H1 (cell line): ENCODE measurements around the gene DGKZ. TPM values are rescaled to one million over a fixed set of nuclear protein-coding genes. Genes with fewer than 3 reads are reported as not detected.

Source experiments
- CEBPB ChIP-seq: IDR thresholded peaks from 2 replicates; pipeline ENCODE4 v1.6.1; 2012; ENCODE audit warnings: low read depth, low read length
- CHD1 ChIP-seq: IDR thresholded peaks from 2 replicates; pipeline ENCODE4 v1.6.1; 2012; ENCODE audit warnings: low read depth, low read length, improper control_type of control experiment
- CTCF ChIP-seq, 3 experiments: IDR thresholded peaks; 1 replicate in 2 of 3; 2 replicates in 1 of 3; pipeline versions ENCODE4 v1.5.1 to v1.6.1; 2011; ENCODE audit warnings: low read length in 3 of 3, mild to moderate bottlenecking in 3 of 3, inconsistent platforms in 2 of 3, low read depth in 1 of 3, moderate library complexity in 1 of 3; ENCODE audit not compliant: insufficient read depth in 1 of 3; ENCODE audit errors: control extremely low read depth in 1 of 3
- E2F6 ChIP-seq: IDR thresholded peaks from 2 replicates; pipeline ENCODE4 v1.6.1; 2012; ENCODE audit warnings: inconsistent platforms
- EP300 ChIP-seq, 2 experiments: IDR thresholded peaks; 1 replicate in 1 of 2; 2 replicates in 1 of 2; pipeline ENCODE4 v1.6.1; 2011 to 2012; ENCODE audit warnings: low read depth in 2 of 2, low read length in 2 of 2, mild to moderate bottlenecking in 2 of 2, borderline replicate concordance in 1 of 2, inconsistent platforms in 1 of 2, moderate library complexity in 1 of 2
- GABPA ChIP-seq: IDR thresholded peaks from 2 replicates; pipeline ENCODE4 v1.6.1; 2011; ENCODE audit warnings: mild to moderate bottlenecking, low read length, moderate library complexity, borderline replicate concordance; ENCODE audit not compliant: insufficient read depth
- GTF2F1 ChIP-seq: IDR thresholded peaks from 2 replicates; pipeline ENCODE4 v1.6.1; 2012; ENCODE audit warnings: low read depth, low read length, improper control_type of control experiment, borderline replicate concordance
- JUND ChIP-seq: IDR thresholded peaks from 2 replicates; pipeline ENCODE4 v1.6.1; 2011; ENCODE audit warnings: mild to moderate bottlenecking, improper control_type of control experiment, low read length
- MAX ChIP-seq: IDR thresholded peaks from 2 replicates; pipeline ENCODE4 v1.6.1; 2012; ENCODE audit warnings: inconsistent platforms
- PHF8 ChIP-seq: fragments of 200-600 bp; sonication (generic); conservative IDR thresholded peaks from 2 replicates; pipeline ENCODE4 v1.7.1; 2012; ENCODE audit warnings: low read depth, mild to moderate bottlenecking, inconsistent platforms, low read length, moderate library complexity
- RNF2 ChIP-seq: fragments of 200-900, 300-1000 bp; sonication (generic); IDR thresholded peaks from 2 replicates; pipeline ENCODE4 v1.7.1; 2016; ENCODE audit warnings: borderline replicate concordance, low read depth, mild to moderate bottlenecking, antibody characterized with exemption, low read length; ENCODE audit not compliant: poor library complexity, severe bottlenecking; ENCODE audit errors: missing control alignments
- SIN3A ChIP-seq, 2 experiments: IDR thresholded peaks in 1 of 2; conservative IDR thresholded peaks in 1 of 2; 2 replicates each; pipeline ENCODE4 v1.6.1; 2011 to 2012; ENCODE audit warnings: low read length in 2 of 2, improper control_type of control experiment in 1 of 2, low read depth in 1 of 2, mild to moderate bottlenecking in 1 of 2
- SP1 ChIP-seq: IDR thresholded peaks from 2 replicates; pipeline ENCODE4 v1.6.1; 2011; ENCODE audit warnings: low read depth, low read length
- SP2 ChIP-seq: IDR thresholded peaks from 2 replicates; pipeline ENCODE4 v1.6.1; 2012; ENCODE audit warnings: mild to moderate bottlenecking, low read length, inconsistent platforms
- TAF7 ChIP-seq: optimal IDR thresholded peaks from 2 replicates; pipeline ENCODE3; 2011; ENCODE audit warnings: low read depth, mild to moderate bottlenecking, inconsistent platforms, low read length, moderate library complexity, borderline replicate concordance
- TCF12 ChIP-seq: IDR thresholded peaks from 2 replicates; pipeline ENCODE4 v1.6.1; 2011; ENCODE audit warnings: low read depth, mild to moderate bottlenecking, low read length
- USF2 ChIP-seq: IDR thresholded peaks from 2 replicates; pipeline ENCODE4 v1.6.1; 2011; ENCODE audit warnings: low read length, improper control_type of control experiment
- YY1 ChIP-seq: IDR thresholded peaks from 2 replicates; pipeline ENCODE4 v1.6.1; 2011; ENCODE audit warnings: low read depth, mild to moderate bottlenecking, low read length
- polyA plus RNA-seq, 7 experiments: library from polyadenylated mRNA; depleted of rRNA in 3 of 7; stranded (reverse) in 5 of 7; unstranded in 2 of 7; fragments of >200 nt in 5 of 7; fragments of 200-250 nt in 2 of 7; gene quantifications; 1 replicate in 5 of 7; 2 replicates in 1 of 7; 4 replicates in 1 of 7; pipeline versions ENCODE4 v1.2.1 to v1.2.3, GENCODE V29; 2011 to 2013; ENCODE audit warnings: missing spikeins in 2 of 7, mixed read lengths in 2 of 7
- total RNA-seq: library from RNA; stranded (reverse); fragmentation: NEBNext Ultra II Directional; extraction: Animal tissue kit (Norgen Biotek cat#: 25700); gene quantifications from 2 replicates; pipeline ENCODE4 v1.2.1, GENCODE V29; 2021

Gene DGKZ
- total and polyA plus RNA-seq, 2 of the 8 experiments (the other 6 are each of a cell fraction or from before 2014, with no cell fraction given), result 84.4 to 184 TPM

- TF ChIP-seq SIN3A (conservative IDR thresholded peaks at IDR 0.05 in 1 of 2, IDR thresholded peaks at IDR 0.05 in 1 of 2; ENCODE audit: low read depth in 1 of 2, low read length in 2 of 2) (peak in 1 of 2 experiments; percentile 79; a peak in 3 of 4 replicates), EP300 (IDR thresholded peaks at IDR 0.05; ENCODE audit: borderline replicate concordance in 1 of 2, low read depth in 2 of 2, low read length in 2 of 2) (no peak), E2F6 (peak; percentile 53; the same call in 1 of the 2 replicates), CEBPB (no peak), TAF7 (no peak), SP2 (no peak), TCF12 (no peak), SP1 (no peak), PHF8 (no peak; the same call in 1 of the 2 replicates), RNF2 (no peak), CTCF (IDR thresholded peaks at IDR 0.05; ENCODE audit: control extremely low read depth in 1 of 3, insufficient read depth in 1 of 3, low read depth in 1 of 3, low read length in 3 of 3) (0 out of 4 replicates have a peak, but pooled peaks of 1 of the 3 experiments have one; percentile 4), CHD1 (no peak), JUND (no peak), GABPA (peak; percentile 42; the same call in 1 of the 2 replicates), GTF2F1 (no peak), MAX (peak; percentile 37; the same call in 1 of the 2 replicates), USF2 (no peak), YY1 (0 out of 2 replicates have a peak, but pooled peaks have one; percentile 3)
Observed at GRCh38 chr11:46332568-46333393, 14.5 kb upstream of the DGKZ start (continued).
